Measurements from ENCODE around the gene BUD23. TPM values are rescaled to one million over a fixed set of nuclear protein-coding genes. Genes with fewer than 3 reads are reported as not detected.

BUD23 gene
- total RNA-seq, 1 experiment from 2014 or later = 78.1 TPM

DNA sequence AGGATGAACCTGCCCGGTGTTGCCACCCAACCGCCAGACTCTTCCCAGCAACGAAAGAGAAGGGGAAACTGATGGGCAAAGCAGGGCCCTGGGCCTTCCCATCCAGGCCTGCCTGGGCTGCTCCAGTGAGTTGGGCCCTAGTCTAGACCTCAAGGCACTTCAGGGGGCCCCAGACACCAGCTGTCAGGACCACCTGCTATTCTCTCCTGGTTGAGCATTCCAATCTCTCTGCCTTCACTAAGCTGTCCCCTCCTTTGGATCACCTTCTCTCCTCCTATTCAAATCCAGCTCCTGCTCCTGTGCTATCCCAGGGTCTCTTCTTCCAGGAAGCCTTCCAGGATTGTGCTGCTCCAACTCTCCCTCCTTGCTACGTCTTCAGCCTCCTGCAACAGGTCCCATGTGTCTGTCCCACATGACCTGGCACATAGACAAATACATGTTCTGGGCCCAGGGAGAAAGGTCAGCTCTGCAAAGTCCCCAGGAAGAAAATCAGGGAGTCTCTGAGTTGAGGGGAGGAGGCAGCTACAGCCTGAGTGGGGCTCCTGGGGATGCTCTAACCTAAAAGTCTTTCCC, 33.0 kb downstream of the BUD23 start:
- no peak overlapping the region for H4K91ac ChIP-seq (ENCODE audit: insufficient read length, low read depth, low read length)
- TF ChIP-seq, protein P1, sequence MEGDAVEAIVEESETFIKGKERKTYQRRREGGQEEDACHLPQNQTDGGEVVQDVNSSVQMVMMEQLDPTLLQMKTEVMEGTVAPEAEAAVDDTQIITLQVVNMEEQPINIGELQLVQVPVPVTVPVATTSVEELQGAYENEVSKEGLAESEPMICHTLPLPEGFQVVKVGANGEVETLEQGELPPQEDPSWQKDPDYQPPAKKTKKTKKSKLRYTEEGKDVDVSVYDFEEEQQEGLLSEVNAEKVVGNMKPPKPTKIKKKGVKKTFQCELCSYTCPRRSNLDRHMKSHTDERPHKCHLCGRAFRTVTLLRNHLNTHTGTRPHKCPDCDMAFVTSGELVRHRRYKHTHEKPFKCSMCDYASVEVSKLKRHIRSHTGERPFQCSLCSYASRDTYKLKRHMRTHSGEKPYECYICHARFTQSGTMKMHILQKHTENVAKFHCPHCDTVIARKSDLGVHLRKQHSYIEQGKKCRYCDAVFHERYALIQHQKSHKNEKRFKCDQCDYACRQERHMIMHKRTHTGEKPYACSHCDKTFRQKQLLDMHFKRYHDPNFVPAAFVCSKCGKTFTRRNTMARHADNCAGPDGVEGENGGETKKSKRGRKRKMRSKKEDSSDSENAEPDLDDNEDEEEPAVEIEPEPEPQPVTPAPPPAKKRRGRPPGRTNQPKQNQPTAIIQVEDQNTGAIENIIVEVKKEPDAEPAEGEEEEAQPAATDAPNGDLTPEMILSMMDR (conservative IDR thresholded peaks at IDR 0.05) = no peak
- H3K79me2 ChIP-seq (ENCODE audit: insufficient read depth, low read length) = no peaks in the 10 kb centered on the region
- H4K8ac ChIP-seq (replicated peaks; ENCODE audit: insufficient read length, low read depth, low read length) = no peak overlapping the region
- H3K9me3 Mint-ChIP-seq = no peaks in the 10 kb centered on the region; a peak in 1 of 5 replicates
- no peaks in the 10 kb centered on the region for H4K20me1 ChIP-seq (ENCODE audit: control insufficient read depth, insufficient read depth, insufficient read length)
- peaks cover 0 to 2% (median 0%) of the 10 kb centered on the region in 3 experiments; a peak in 2 of 7 replicates for H3K36me3 Mint-ChIP-seq (ENCODE audit: insufficient read depth in 1 of 3, low read depth in 3 of 3)
- H3K56ac ChIP-seq (ENCODE audit: insufficient read length, low read depth, low read length) = no peak overlapping the region
- peaks cover 9% of the 10 kb centered on the region for H3K23me2 ChIP-seq (ENCODE audit: insufficient read length, low read depth, low read length, poor library complexity, severe bottlenecking)
- no peak overlapping the region for H3K4ac ChIP-seq (ENCODE audit: low read depth, low read length)
- H3K27me3 ChIP-seq (ENCODE audit: insufficient read depth, low read length) = peaks cover 3% of the 10 kb centered on the region; the same call in 1 of the 2 replicates
- no peak overlapping the region for H3K27ac ChIP-seq (ENCODE audit: insufficient read length, low read depth, low read length)
- no peak overlapping the region for H3K14ac ChIP-seq (ENCODE audit: insufficient read depth, low read length)
- H2BK120ac ChIP-seq (ENCODE audit: low read depth, low read length, poor library complexity, severe bottlenecking) = no peak overlapping the region
- no peak overlapping the region for H3K23ac ChIP-seq (ENCODE audit: insufficient read length, low read depth, low read length)
- no peak overlapping the region for H2BK5ac ChIP-seq (ENCODE audit: insufficient read length, low read length)
- no peak overlapping the region for H3K27ac Mint-ChIP-seq
- no peak overlapping the region for H3K18ac ChIP-seq (ENCODE audit: insufficient read length, low read depth, low read length)
- H3T11ph ChIP-seq (ENCODE audit: low read length) = no peak overlapping the region
- no peak for DNase-seq
- no peak overlapping the region for H3K9ac ChIP-seq (ENCODE audit: extremely low read depth, insufficient read length, low read length)
- no peaks in the 10 kb centered on the region for H3K4me1 ChIP-seq (ENCODE audit: insufficient read depth, low read length)
- no CpG with 5 or more reads among the region's 4 CpGs for WGBS (ENCODE audit: extremely low coverage, insufficient read length, low lambda C conversion rate)
- H3K79me1 ChIP-seq (ENCODE audit: insufficient read depth, low read depth, low read length, poor library complexity, severe bottlenecking) = no peaks in the 10 kb centered on the region
- no peaks in the 10 kb centered on the region for H3K9me3 ChIP-seq (ENCODE audit: control insufficient read depth, low read depth, low read length)
- no peak overlapping the region for H2BK15ac ChIP-seq (ENCODE audit: low read depth, low read length)
- H2BK20ac ChIP-seq (ENCODE audit: low read depth, low read length, poor library complexity, severe bottlenecking) = no peak overlapping the region
- H3K27me3 Mint-ChIP-seq (ENCODE audit: low read depth) = peaks cover 31% of the 10 kb centered on the region
- no peak overlapping the region for H2BK12ac ChIP-seq (ENCODE audit: insufficient read length, low read depth, low read length)
- H2AK5ac ChIP-seq (ENCODE audit: insufficient read length, low read length) = no peak overlapping the region
- H3K4me1 Mint-ChIP-seq = peaks cover 0 to 10% of the 10 kb centered on the region in 2 experiments; a peak in 2 of 4 replicates
- H2AFZ ChIP-seq (ENCODE audit: low read length) = no peak overlapping the region
- H3K4me3 Mint-ChIP-seq = no peak overlapping the region
- H3K4me2 ChIP-seq (ENCODE audit: insufficient read depth, insufficient read length, low read length) = no peak overlapping the region
- no peak overlapping the region for H4K5ac ChIP-seq (ENCODE audit: insufficient read length, low read depth, low read length)
